CD4-positive, alpha-beta T cell treated with Interleukin-10 for 1 hour (primary cell): ENCODE measurements around the gene TEX2.

Source experiments
- DNase-seq: peaks from one replicate; pipeline ENCODE4 v3.0.0-alpha.2; 2020

TEX2 gene

DNA sequence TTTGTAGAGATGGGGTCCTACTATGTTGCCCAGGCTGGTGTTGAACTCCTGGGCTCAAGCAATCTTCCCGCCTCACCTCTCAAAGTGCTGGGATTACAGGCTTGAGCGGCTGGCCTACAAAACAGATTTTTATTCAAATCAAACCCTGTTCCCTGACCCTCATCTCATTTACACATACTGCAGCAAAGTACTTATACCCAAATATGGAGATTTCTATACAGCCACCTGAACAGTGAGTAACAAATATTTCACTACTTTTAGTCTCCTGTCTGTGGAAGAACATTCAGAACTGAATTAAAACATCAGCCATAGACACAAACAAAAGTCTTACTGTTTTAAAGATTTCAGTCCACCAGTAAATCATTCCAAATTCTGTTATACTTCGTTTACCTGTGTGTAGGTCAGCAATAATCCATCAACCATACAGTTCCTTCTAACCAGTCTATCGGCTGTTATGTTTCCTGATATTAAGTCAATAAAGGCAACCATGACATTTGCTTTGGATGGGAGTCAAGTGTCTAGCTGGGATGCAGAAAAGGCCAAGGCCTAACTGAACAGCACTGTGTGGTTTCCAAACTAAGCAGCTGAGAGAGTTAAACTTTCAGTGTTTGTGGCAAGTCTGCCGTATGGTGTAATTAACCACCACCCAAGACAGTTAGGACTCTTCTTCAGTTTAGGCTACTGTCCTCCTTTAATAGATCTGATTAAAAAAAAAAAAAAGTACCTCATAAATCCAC lies 155.4 kb downstream of the TEX2 start:
- DNase-seq = no peak

DNA sequence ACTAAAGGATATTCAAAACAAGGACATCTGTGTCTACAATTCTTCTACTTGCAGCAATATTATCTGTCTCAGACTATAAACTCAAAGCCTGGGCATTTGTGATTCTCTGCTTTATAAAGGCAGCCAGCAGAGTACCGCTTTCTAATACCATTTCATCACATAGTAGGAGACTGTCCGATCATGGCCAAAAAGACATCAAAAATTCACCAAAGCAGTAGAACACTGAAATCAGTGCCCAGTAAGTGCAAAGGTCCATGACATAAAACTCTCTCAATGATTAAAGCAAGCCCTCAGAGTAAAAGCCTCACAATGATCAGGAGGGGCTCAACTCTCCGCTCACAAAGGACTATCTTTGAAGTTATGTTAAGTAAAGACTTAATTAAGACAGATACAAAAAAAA lies 156.1 kb downstream of the TEX2 start:
- DNase-seq = no peak

DNA sequence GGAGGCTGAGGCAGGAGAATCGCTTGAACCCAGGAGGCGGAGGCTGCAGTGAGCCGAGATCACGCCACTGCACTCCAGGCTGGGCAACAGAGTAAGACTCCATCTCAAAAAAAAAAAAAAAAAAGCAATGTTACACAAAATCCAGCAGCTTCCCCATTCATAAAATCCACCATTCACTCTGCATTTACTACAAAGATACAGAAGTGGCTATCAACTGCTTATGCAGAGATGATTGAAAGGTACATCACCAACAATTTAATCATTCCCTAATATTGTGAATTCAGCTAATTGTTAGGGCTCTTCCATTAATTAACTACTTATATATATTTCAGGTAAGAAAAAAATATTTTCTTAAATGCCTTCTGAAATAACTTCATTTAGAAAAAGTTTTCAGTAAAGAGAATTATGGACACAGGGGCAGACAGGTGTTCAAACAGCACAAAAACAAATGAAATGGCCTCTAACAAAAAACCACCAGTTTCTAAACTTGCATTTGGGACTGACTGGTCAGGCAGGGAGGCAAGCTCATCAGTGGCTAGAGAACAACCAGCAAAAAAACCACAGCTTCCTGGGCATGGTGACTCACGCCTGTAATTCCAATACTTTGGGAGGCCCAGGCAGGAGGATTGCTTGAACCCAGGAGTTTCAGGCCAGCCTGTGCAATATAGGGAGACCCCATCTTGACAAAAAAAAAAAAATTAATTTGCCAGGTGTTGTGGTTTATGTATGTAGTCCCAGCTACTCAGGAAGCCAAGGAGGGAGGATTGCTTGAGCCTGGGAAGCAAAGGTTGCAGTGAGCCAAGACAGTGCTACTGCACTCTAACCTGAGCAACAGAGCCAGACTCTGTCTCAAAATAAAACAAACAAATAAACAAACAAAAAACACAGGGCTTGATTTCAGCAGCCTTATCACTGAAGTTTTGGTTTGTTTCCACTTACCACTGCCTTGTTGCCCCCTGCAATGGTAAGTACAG lies 159.4 kb downstream of the TEX2 start:
- DNase-seq = no peak

DNA sequence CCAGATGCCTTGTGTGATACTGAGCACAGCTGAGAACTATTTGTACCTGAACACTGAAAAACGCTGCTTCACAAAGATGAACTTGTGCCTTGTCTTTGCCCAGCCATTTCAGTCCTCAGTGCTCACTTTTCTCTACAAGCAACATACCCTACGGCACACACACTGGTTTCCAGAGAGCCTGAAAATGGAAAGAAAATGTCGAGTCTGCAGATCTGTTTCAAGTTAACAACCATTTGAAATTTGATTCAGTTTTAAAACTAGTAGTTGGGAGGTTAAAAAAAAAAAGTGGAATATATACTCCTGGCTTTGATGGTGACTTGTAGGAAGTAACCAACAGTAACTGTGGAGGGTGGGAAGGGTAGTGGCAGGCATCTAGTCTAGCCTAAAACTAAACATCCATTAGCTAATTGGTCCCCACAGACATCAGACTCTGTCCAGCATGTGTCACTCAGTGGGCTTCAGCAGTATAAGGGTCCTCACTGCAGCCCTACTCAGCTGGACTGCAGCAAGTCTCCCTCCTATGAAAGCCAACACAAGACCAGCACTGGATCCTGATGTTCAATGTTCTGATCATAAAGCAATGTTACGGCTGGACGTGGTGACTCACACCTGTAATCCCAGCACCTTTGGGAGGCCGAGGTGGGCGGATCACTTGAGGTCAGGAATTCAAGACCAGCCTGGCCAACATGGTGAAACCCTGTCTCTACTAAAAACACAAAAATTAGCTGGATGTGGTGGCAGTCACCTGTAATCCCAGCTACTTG lies 160.3 kb downstream of the TEX2 start:
- no peak for DNase-seq

DNA sequence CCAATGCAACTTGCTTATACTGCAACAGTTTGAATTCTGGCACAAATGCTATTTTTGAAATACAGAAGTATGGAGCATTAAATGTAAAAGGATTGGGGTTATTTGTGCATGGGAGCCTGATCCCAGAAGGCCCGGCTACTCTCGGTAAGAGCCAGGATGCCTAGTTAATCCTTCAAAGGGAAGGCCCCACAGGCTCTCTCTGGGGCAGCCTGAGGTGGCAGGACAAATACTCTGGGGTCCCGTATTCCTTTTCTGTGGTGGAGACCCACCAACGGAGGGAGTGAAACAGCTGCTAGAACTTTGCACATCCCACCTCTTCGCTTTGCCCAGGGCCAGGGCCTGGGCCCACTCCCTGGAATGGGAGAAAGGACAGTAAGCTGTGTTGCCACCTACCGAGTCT lies 163.5 kb downstream of the TEX2 start:
- no peak for DNase-seq
